Measurements from ENCODE around the gene WBP2NL.

Gene WBP2NL

DNA sequence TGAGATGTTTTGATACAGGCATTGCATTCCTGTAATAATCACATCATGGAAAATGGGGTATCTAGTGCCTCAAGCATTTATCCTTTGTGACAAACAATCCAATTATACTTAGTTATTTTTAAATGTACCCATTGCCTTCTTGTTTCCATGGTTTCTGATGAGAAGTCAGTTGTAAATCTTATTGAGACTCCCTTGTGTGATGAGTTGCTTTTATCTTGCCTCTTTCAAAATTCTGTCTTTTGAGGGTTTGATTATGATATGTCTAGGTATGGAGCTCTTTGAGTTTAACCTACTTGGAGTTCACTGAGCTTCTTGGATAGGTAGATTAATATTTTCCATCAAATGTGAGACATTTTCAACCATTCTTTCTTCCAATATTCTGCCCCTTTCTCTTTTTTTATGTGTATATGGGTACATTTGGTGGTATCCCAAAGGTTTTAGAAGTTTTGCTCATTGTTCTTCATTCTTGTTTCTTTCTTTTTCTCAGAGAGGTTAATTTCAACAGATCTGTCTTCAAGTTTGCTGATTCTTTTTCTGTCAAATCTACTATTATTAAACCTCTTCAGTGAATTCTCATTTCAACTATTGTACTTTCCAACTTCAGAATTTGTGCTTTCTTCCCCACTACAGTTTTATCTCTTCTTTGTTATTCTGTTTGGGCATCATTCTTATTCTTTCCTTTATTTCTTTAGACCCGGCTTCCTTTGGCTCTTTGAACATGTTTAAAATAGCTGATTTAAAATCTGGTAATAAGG lies 58.3 kb downstream of the WBP2NL start:
- Histone ChIP-seq H3K9me2 (replicated peaks; ENCODE audit: insufficient read depth, low read length) (no peaks in the 10 kb centered on the region), H3K27me3 (replicated peaks; ENCODE audit: insufficient read depth, low read length) (no peaks in the 10 kb centered on the region), H3K9me3 (replicated peaks; ENCODE audit: insufficient read depth, low read length) (no peaks in the 10 kb centered on the region), H3K36me3 (replicated peaks; ENCODE audit: insufficient read depth, low read length) (no peaks in the 10 kb centered on the region), H3K4me2 (ENCODE audit: low read depth, low read length) (no peak overlapping the region), H3K79me2 (ENCODE audit: low read length) (no peaks in the 10 kb centered on the region), H3K4me3 (ENCODE audit: low read length) (no peak overlapping the region), H3K27ac (ENCODE audit: low read length) (no peak overlapping the region), H3F3A (ENCODE audit: insufficient read depth, low read length) (no peaks in the 10 kb centered on the region), H4K20me1 (ENCODE audit: insufficient read depth, low read length) (no peaks in the 10 kb centered on the region), H3K4me1 (ENCODE audit: low read length) (no peaks in the 10 kb centered on the region), H3K9ac (ENCODE audit: low read length) (no peak overlapping the region), H2AFZ (ENCODE audit: low read length) (no peak overlapping the region)
- no peak for DNase-seq
- no peak for TF ChIP-seq EZH2 (optimal IDR thresholded peaks at IDR 0.05; ENCODE audit: low read depth, low read length)
- TF ChIP-seq EZH2phosphoT487 (IDR thresholded peaks at IDR 0.05; ENCODE audit: low read length): no peak
- TF ChIP-seq, protein P1, sequence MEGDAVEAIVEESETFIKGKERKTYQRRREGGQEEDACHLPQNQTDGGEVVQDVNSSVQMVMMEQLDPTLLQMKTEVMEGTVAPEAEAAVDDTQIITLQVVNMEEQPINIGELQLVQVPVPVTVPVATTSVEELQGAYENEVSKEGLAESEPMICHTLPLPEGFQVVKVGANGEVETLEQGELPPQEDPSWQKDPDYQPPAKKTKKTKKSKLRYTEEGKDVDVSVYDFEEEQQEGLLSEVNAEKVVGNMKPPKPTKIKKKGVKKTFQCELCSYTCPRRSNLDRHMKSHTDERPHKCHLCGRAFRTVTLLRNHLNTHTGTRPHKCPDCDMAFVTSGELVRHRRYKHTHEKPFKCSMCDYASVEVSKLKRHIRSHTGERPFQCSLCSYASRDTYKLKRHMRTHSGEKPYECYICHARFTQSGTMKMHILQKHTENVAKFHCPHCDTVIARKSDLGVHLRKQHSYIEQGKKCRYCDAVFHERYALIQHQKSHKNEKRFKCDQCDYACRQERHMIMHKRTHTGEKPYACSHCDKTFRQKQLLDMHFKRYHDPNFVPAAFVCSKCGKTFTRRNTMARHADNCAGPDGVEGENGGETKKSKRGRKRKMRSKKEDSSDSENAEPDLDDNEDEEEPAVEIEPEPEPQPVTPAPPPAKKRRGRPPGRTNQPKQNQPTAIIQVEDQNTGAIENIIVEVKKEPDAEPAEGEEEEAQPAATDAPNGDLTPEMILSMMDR (IDR thresholded peaks at IDR 0.05; ENCODE audit: low read length): no peak

DNA sequence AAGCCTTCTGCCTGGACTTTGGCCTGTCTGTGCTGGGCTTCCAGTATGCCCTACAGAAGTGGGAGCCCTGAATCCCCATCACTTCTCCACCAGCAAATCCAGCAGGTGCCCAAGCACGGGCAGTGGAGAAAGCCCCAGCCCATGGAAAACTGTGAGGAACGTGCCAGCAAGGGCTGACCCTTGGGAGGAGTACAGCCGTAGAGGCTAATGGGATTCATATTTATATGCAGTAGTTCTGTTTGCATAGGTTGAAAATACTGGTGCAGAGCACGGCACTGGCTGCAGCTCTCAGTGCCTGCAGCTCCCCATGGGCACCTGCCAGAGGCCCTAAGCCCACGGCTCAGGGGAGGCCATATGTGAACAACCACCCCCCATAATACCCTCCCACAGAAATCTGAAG lies 61.9 kb downstream of the WBP2NL start:
- Histone ChIP-seq H4K20me1 (ENCODE audit: insufficient read depth, low read length) (no peaks in the 10 kb centered on the region), H3K27me3 (replicated peaks; ENCODE audit: insufficient read depth, low read length) (no peaks in the 10 kb centered on the region), H3K79me2 (ENCODE audit: low read length) (no peaks in the 10 kb centered on the region), H3K4me3 (ENCODE audit: low read length) (no peak overlapping the region), H2AFZ (ENCODE audit: low read length) (no peak overlapping the region), H3K9ac (ENCODE audit: low read length) (no peak overlapping the region), H3K9me3 (replicated peaks; ENCODE audit: insufficient read depth, low read length) (no peaks in the 10 kb centered on the region), H3F3A (ENCODE audit: insufficient read depth, low read length) (no peaks in the 10 kb centered on the region), H3K4me2 (ENCODE audit: low read depth, low read length) (no peak overlapping the region), H3K9me2 (replicated peaks; ENCODE audit: insufficient read depth, low read length) (no peaks in the 10 kb centered on the region), H3K27ac (ENCODE audit: low read length) (no peak overlapping the region), H3K4me1 (ENCODE audit: low read length) (no peaks in the 10 kb centered on the region), H3K36me3 (replicated peaks; ENCODE audit: insufficient read depth, low read length) (no peaks in the 10 kb centered on the region)
- no peak for DNase-seq
- TF ChIP-seq EZH2phosphoT487 (IDR thresholded peaks at IDR 0.05; ENCODE audit: low read length) (no peak), EZH2 (optimal IDR thresholded peaks at IDR 0.05; ENCODE audit: low read depth, low read length) (no peak)
- TF ChIP-seq, protein P1 (IDR thresholded peaks at IDR 0.05; ENCODE audit: low read length): no peak

DNA sequence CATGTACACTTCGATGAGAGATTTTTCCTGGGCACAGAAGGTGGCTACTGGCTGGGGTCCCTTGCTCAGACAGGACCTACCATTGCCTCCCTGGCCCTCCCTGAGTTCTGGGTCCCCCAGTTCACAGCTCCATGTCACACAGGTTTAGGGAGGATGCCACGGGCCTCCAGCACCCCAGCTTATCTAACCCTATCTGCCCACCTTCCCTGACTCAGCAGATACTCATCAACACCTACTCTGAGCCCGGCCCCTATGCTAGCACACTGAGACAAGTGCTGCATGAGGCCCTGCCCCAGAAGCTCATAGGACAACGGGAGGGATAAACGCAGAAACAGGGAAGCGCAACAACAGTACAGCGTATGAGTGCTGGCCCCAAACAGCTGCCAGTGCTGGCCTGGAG lies 62.5 kb downstream of the WBP2NL start:
- Histone ChIP-seq H3K27ac (ENCODE audit: low read length) (no peak overlapping the region), H3K4me2 (ENCODE audit: low read depth, low read length) (no peak overlapping the region), H3K4me1 (ENCODE audit: low read length) (no peaks in the 10 kb centered on the region), H3K9me3 (replicated peaks; ENCODE audit: insufficient read depth, low read length) (no peaks in the 10 kb centered on the region), H3K4me3 (ENCODE audit: low read length) (no peak overlapping the region), H2AFZ (ENCODE audit: low read length) (no peak overlapping the region), H3K9me2 (replicated peaks; ENCODE audit: insufficient read depth, low read length) (no peaks in the 10 kb centered on the region), H3K79me2 (ENCODE audit: low read length) (no peaks in the 10 kb centered on the region), H3K27me3 (replicated peaks; ENCODE audit: insufficient read depth, low read length) (no peaks in the 10 kb centered on the region), H3K36me3 (replicated peaks; ENCODE audit: insufficient read depth, low read length) (no peaks in the 10 kb centered on the region), H3K9ac (ENCODE audit: low read length) (no peak overlapping the region), H3F3A (ENCODE audit: insufficient read depth, low read length) (no peaks in the 10 kb centered on the region), H4K20me1 (ENCODE audit: insufficient read depth, low read length) (no peaks in the 10 kb centered on the region)
- no peak for DNase-seq
- no peak for TF ChIP-seq EZH2phosphoT487 (IDR thresholded peaks at IDR 0.05; ENCODE audit: low read length)
- no peak for TF ChIP-seq EZH2 (optimal IDR thresholded peaks at IDR 0.05; ENCODE audit: low read depth, low read length)
- TF ChIP-seq, protein P1 (IDR thresholded peaks at IDR 0.05; ENCODE audit: low read length): no peak
